HL-60/S4 (cell line): ENCODE data around the gene ZSWIM7.

ENCODE experiments used
- in situ Hi-C: fragments of 300-500 bp; cut with MboI; formaldehyde crosslinking; loops from 2 replicates; pipeline ENCODE4 v1.14.3; 2022; ENCODE audit warnings: low sequenced_read_pairs

The ZSWIM7 gene

GRCh38 chr17:15963670-15964110 lies 35.8 kb downstream of the ZSWIM7 start:
- in situ Hi-C loops = no loop called here

- in situ Hi-C loops = no loop called here
Observed at GRCh38 chr17:15958484-15958854, 41.0 kb downstream of the ZSWIM7 start.

GRCh38 chr17:15957608-15958307 lies 41.7 kb downstream of the ZSWIM7 start:
- in situ Hi-C loops = no loop called here

- in situ Hi-C loops = no loop called here
Observed at GRCh38 chr17:15957206-15957605, 42.3 kb downstream of the ZSWIM7 start.

GRCh38 chr17:15955793-15956541 lies 43.5 kb downstream of the ZSWIM7 start:
- in situ Hi-C loops = no loop called here

- in situ Hi-C loops = no loop called here
Observed at GRCh38 chr17:15954222-15954621, 45.3 kb downstream of the ZSWIM7 start.

- in situ Hi-C loops = no loop called here
Observed at GRCh38 chr17:15952916-15953790, 46.4 kb downstream of the ZSWIM7 start.

- in situ Hi-C loops = no loop called here
Observed at GRCh38 chr17:15952048-15952532, 47.4 kb downstream of the ZSWIM7 start.

GRCh38 chr17:15951368-15952047 lies 48.0 kb downstream of the ZSWIM7 start:
- in situ Hi-C loops = no loop called here

- in situ Hi-C loops = no loop called here
Observed at GRCh38 chr17:15947976-15948752, 51.3 kb downstream of the ZSWIM7 start.

- in situ Hi-C loops = no loop called here
Observed at GRCh38 chr17:15947271-15947670, 52.2 kb downstream of the ZSWIM7 start.

GRCh38 chr17:15946611-15947120 lies 52.8 kb downstream of the ZSWIM7 start:
- in situ Hi-C loops = no loop called here

- in situ Hi-C loops = no loop called here
Observed at GRCh38 chr17:15945527-15946191, 53.8 kb downstream of the ZSWIM7 start.

- in situ Hi-C loops = no loop called here
Observed at GRCh38 chr17:15944759-15945526, 54.6 kb downstream of the ZSWIM7 start, which contains the start of gene ADORA2B. TSS of gene ADORA2B (plus strand) at chr17:15945130. CDS start at chr17:15945249, 119 bp downstream.

- in situ Hi-C loops = no loop called here
Observed at GRCh38 chr17:15943971-15944758, 55.3 kb downstream of the ZSWIM7 start.

- in situ Hi-C loops = no loop called here
Observed at GRCh38 chr17:15942207-15942833, 57.2 kb downstream of the ZSWIM7 start.

GRCh38 chr17:15941781-15942180 lies 57.7 kb downstream of the ZSWIM7 start:
- in situ Hi-C loops = no loop called here
